ENCODE measurements around the gene CARF.

DNA sequence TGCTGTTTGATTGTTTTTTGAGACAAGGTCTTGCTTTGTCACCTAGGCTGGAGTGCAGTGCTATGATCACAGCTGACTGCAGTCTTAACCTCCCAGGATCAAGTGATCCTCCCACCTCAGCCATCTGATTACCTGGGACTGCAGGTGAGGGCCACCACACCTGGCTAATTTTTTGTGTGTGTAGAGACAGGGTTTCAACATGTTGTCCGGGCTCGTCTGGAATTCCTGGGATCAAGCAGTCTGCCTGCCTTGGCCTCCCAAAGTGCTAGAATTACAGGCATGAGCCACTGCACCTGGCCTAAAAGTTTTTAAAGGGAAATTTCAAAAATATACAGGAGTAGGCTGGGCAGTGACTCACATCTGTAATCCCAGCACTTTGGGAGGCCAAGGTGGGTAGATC, 22.4 kb downstream of the CARF start:
- TF ChIP-seq, protein P1, sequence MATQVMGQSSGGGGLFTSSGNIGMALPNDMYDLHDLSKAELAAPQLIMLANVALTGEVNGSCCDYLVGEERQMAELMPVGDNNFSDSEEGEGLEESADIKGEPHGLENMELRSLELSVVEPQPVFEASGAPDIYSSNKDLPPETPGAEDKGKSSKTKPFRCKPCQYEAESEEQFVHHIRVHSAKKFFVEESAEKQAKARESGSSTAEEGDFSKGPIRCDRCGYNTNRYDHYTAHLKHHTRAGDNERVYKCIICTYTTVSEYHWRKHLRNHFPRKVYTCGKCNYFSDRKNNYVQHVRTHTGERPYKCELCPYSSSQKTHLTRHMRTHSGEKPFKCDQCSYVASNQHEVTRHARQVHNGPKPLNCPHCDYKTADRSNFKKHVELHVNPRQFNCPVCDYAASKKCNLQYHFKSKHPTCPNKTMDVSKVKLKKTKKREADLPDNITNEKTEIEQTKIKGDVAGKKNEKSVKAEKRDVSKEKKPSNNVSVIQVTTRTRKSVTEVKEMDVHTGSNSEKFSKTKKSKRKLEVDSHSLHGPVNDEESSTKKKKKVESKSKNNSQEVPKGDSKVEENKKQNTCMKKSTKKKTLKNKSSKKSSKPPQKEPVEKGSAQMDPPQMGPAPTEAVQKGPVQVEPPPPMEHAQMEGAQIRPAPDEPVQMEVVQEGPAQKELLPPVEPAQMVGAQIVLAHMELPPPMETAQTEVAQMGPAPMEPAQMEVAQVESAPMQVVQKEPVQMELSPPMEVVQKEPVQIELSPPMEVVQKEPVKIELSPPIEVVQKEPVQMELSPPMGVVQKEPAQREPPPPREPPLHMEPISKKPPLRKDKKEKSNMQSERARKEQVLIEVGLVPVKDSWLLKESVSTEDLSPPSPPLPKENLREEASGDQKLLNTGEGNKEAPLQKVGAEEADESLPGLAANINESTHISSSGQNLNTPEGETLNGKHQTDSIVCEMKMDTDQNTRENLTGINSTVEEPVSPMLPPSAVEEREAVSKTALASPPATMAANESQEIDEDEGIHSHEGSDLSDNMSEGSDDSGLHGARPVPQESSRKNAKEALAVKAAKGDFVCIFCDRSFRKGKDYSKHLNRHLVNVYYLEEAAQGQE (IDR thresholded peaks at IDR 0.05; ENCODE audit: insufficient read depth in 1 of 2, low read depth in 2 of 2, low read length in 2 of 2), result no peak
- TF ChIP-seq TAF1 (IDR thresholded peaks at IDR 0.05; ENCODE audit: borderline replicate concordance, insufficient read depth, low read length) (no peak), POLR2AphosphoS5 (IDR thresholded peaks at IDR 0.05; ENCODE audit: low read depth, low read length) (no peak), SIN3A (IDR thresholded peaks at IDR 0.05; ENCODE audit: borderline replicate concordance, insufficient read depth, low read length) (no peak), FOXP2 (optimal IDR thresholded peaks at IDR 0.05; ENCODE audit: borderline replicate concordance, extremely low read depth, extremely low read length, insufficient read depth) (no peak)

All from PFSK-1 (cell line).